Tibial nerve (tissue), 4 donors: ENCODE data around the gene OLR1. TPM values are rescaled to one million over a fixed set of nuclear protein-coding genes. Genes with fewer than 3 reads are reported as not detected.
A peak's percentile ranks its signal among the peaks of the same experiment; 100 is the strongest.
"Not testable (repeated sequence)": the region's sequence is repeated elsewhere in the genome, so short reads cannot be mapped to it uniquely, and the experiment has no call there.

Experiments
- DNase-seq, 2 donors: peaks; one replicate each; pipeline ENCODE4 v3.0.0-alpha.2; 2019; ENCODE audit warnings: low spot score in 2 of 2
- H3K27ac ChIP-seq, 4 donors: fragments of 200-600 bp; sonication (generic) in 3 of 4; one replicate each; pipeline ENCODE4 v1.5.1; 2017 to 2019; ENCODE audit warnings: mild to moderate bottlenecking in 1 of 4
- H3K27me3 ChIP-seq, 2 donors: fragments of 200-600 bp; sonication (generic) in 1 of 2; one replicate each; pipeline versions ENCODE4 v1.5.1 to v1.6.0; 2017 to 2019
- H3K36me3 ChIP-seq, 3 donors: fragments of 200-600 bp; sonication (generic); one replicate each; pipeline ENCODE4 v1.5.1; 2018 to 2019
- H3K4me1 ChIP-seq, 4 donors: fragments of 200-600 bp; sonication (generic) in 3 of 4; one replicate each; pipeline ENCODE4 v1.5.1; 2017 to 2019
- H3K4me3 ChIP-seq, 4 donors: fragments of 200-600 bp; sonication (generic) in 3 of 4; one replicate each; pipeline ENCODE4 v1.5.1; 2017 to 2019; ENCODE audit warnings: mild to moderate bottlenecking in 1 of 4, moderate library complexity in 1 of 4
- H3K9me3 ChIP-seq, 4 donors: fragments of 200-600 bp; sonication (generic) in 3 of 4; one replicate each; pipeline ENCODE4 v1.5.1; 2017 to 2019
- CTCF ChIP-seq, 5 experiments: fragments of 200-600 bp in 3 of 5; fragments of 450-650 bp in 2 of 5; sonication (generic) in 3 of 5; IDR thresholded peaks; one replicate each; pipeline ENCODE4 v1.5.1; 2016 to 2019; ENCODE audit warnings: antibody characterized with exemption in 5 of 5, mild to moderate bottlenecking in 3 of 5, moderate library complexity in 2 of 5
- EP300 ChIP-seq, 2 donors: sonication (generic); formaldehyde crosslinking; IDR thresholded peaks; one replicate each; pipeline ENCODE4 v1.6.1; 2017; ENCODE audit warnings: antibody characterized with exemption in 2 of 2, mild to moderate bottlenecking in 1 of 2
- POLR2A ChIP-seq, 2 donors: fragments of 450-650 bp; IDR thresholded peaks; one replicate each; pipeline ENCODE4 v1.6.1; 2017; ENCODE audit warnings: antibody characterized with exemption in 2 of 2, mild to moderate bottlenecking in 2 of 2, moderate library complexity in 2 of 2
- WGBS, 2 donors: methylation state at CpG; one replicate each; pipeline ENCODE4 v1.1.5; 2018; 5-methylcytosine and 5-hydroxymethylcytosine counted together
- total RNA-seq, 4 donors: library from RNA; depleted of rRNA; stranded (reverse); fragments of >200 nt; gene quantifications; one replicate each; pipeline ENCODE4 v1.1.0, GENCODE V29; 2016

Gene OLR1
- 10 to 100 TPM in 1 of 4 donors, 1 to 10 TPM in 2, under 1 TPM in 1; 0.84 to 18.1 (median 2.2) TPM for total RNA-seq

- TF ChIP-seq EP300 (IDR thresholded peaks at IDR 0.05) (no peak), POLR2A (IDR thresholded peaks at IDR 0.05) (no peak), CTCF (IDR thresholded peaks at IDR 0.05) (no peak)
- Histone ChIP-seq H3K9me3 (no peaks in the 10 kb centered on the region), H3K36me3 (no peaks in the 10 kb centered on the region), H3K27ac (no peak within 1 kb of the TSS), H3K4me3 (no peak within 1 kb of the TSS), H3K4me1 (peaks cover 0 to under 1% (median 0%) of the 10 kb centered on the region in 4 donors), H3K27me3 (no peaks in the 10 kb centered on the region)
- 76 to 79% methylated on average over 7 of the region's 7 CpGs for WGBS, 2 donors
- DNase-seq, result no peak
Measured at GRCh38 chr12:10171973-10172728, at the start of gene OLR1. Gene OLR1 (minus strand): TSS chr12:10172132. CDS start chr12:10172077, 55 bp downstream.

- WGBS, 2 donors, result 55 to 72% methylated on average over 8 of the region's 8 CpGs
- peak; percentile 77 to 90 for DNase-seq
- peaks cover 11 to 76% (median 30%) of the 10 kb centered on the region in 3 donors for H3K36me3 ChIP-seq
- no peak overlapping the region for H3K4me3 ChIP-seq
- H3K9me3 ChIP-seq, result no peaks in the 10 kb centered on the region
- peak overlapping the region; percentile 48 to 82 (median 74) for H3K27ac ChIP-seq
- H3K4me1 ChIP-seq, result peaks cover 0 to 29% (median 0%) of the 10 kb centered on the region in 4 donors
- TF ChIP-seq POLR2A (IDR thresholded peaks at IDR 0.05) (no peak), CTCF (IDR thresholded peaks at IDR 0.05) (no peak), EP300 (IDR thresholded peaks at IDR 0.05) (peak; percentile 55 to 93)
- no peaks in the 10 kb centered on the region for H3K27me3 ChIP-seq
Measured at GRCh38 chr12:10220398-10221077, 48.6 kb upstream of the OLR1 start.

GRCh38 chr12:10218021-10218420 is 46.1 kb upstream of the OLR1 start:
- Histone ChIP-seq H3K4me3 (no peak overlapping the region), H3K36me3 (peaks cover 11 to 59% (median 30%) of the 10 kb centered on the region in 3 donors), H3K4me1 (peaks cover 0 to 45% (median 0%) of the 10 kb centered on the region in 4 donors), H3K9me3 (no peaks in the 10 kb centered on the region), H3K27me3 (no peaks in the 10 kb centered on the region), H3K27ac (peak overlapping the region in 1 of 4 donors; percentile 57)
- 94 to 96% methylated on average over 6 of the region's 6 CpGs for WGBS, 2 donors
- TF ChIP-seq EP300 (IDR thresholded peaks at IDR 0.05) (no peak), POLR2A (IDR thresholded peaks at IDR 0.05) (no peak)
- no peak for DNase-seq

GRCh38 chr12:10215946-10216345 is 44.0 kb upstream of the OLR1 start:
- peaks cover 7 to 38% (median 19%) of the 10 kb centered on the region in 3 donors for H3K36me3 ChIP-seq
- not testable (repeated sequence) for DNase-seq, H3K9me3 ChIP-seq, H3K27me3 ChIP-seq, H3K4me3 ChIP-seq
- H3K27ac ChIP-seq, result peak overlapping the region in 1 of 4 donors; percentile 100
- H3K4me1 ChIP-seq, result peaks cover 0 to 47% (median 2%) of the 10 kb centered on the region in 4 donors
- WGBS, 2 donors, result 79 to 93% methylated on average over 13 of the region's 13 CpGs

GRCh38 chr12:10215436-10215835 is 43.5 kb upstream of the OLR1 start:
- no peak for DNase-seq
- Histone ChIP-seq H3K36me3 (peaks cover 5 to 33% (median 14%) of the 10 kb centered on the region in 3 donors), H3K9me3 (no peaks in the 10 kb centered on the region), H3K4me1 (peaks cover 0 to 42% (median 2%) of the 10 kb centered on the region in 4 donors), H3K27ac (peak overlapping the region; percentile 97 to 100 (median 100)), H3K4me3 (peak overlapping the region in 3 of 4 donors; percentile 71 to 97 (median 95)), H3K27me3 (no peaks in the 10 kb centered on the region)
- WGBS, 2 donors, result 76 to 77% methylated on average over 2 of the region's 2 CpGs
- TF ChIP-seq CTCF (IDR thresholded peaks at IDR 0.05) (no peak), POLR2A (IDR thresholded peaks at IDR 0.05) (no peak), EP300 (IDR thresholded peaks at IDR 0.05) (no peak)

GRCh38 chr12:10214895-10215267 is 42.9 kb upstream of the OLR1 start:
- peak overlapping the region; percentile 97 to 100 (median 100) for H3K27ac ChIP-seq
- TF ChIP-seq EP300 (IDR thresholded peaks at IDR 0.05), result peak in 1 of 2 donors; percentile 54
- TF ChIP-seq CTCF (IDR thresholded peaks at IDR 0.05), result no peak
- no peak for TF ChIP-seq POLR2A (IDR thresholded peaks at IDR 0.05)
- peaks cover 5 to 28% (median 11%) of the 10 kb centered on the region in 3 donors for H3K36me3 ChIP-seq
- WGBS, 2 donors, result 72 to 81% methylated on average over 3 of the region's 3 CpGs
- no peaks in the 10 kb centered on the region for H3K27me3 ChIP-seq
- peak overlapping the region in 3 of 4 donors; percentile 71 to 97 (median 95) for H3K4me3 ChIP-seq
- peaks cover 0 to 37% (median 2%) of the 10 kb centered on the region in 4 donors for H3K4me1 ChIP-seq
- DNase-seq, result no peak
- no peaks in the 10 kb centered on the region for H3K9me3 ChIP-seq
